Mucosa of descending colon (tissue), 3 donors: ENCODE data around the gene XRCC3. TPM values are rescaled to one million over a fixed set of nuclear protein-coding genes. Genes with fewer than 3 reads are reported as not detected.

Experiments used
- ATAC-seq: fragments of 200-7000 bp; cut with Tn5 transposase; one replicate; pipeline ENCODE4 v1.9.1; 2020; ENCODE audit warnings: mild to moderate bottlenecking, moderate library complexity
- DNase-seq, 3 donors: peaks; one replicate each; pipeline ENCODE4 v3.0.0-alpha.2; 2020
- H3K36me3 ChIP-seq: fragments of 200-600 bp; one replicate; pipeline ENCODE4 v1.8.0; 2021; ENCODE audit warnings: low read depth, mild to moderate bottlenecking
- H3K4me1 ChIP-seq: fragments of 200-600 bp; one replicate; pipeline ENCODE4 v1.8.0; 2021; ENCODE audit warnings: low read depth, mild to moderate bottlenecking
- H3K4me3 ChIP-seq: fragments of 200-600 bp; one replicate; pipeline ENCODE4 v1.8.0; 2021; ENCODE audit warnings: mild to moderate bottlenecking
- H3K9me3 ChIP-seq: fragments of 200-600 bp; one replicate; pipeline ENCODE4 v1.8.0; 2021; ENCODE audit warnings: mild to moderate bottlenecking
- CTCF ChIP-seq: fragments of 200-600 bp; IDR thresholded peaks from one replicate; pipeline ENCODE4 v1.8.0; 2022; ENCODE audit warnings: antibody characterized with exemption, mild to moderate bottlenecking
- intact Hi-C, 2 donors: fragments of 100-400 bp; cut with DNase I in 1 of 2; cut with micrococcal nuclease in 1 of 2; formaldehyde crosslinking; loops; one replicate each; pipeline versions ENCODE4 v1.11.0 to v1.11.1; 2022; cut with DNase I, micrococcal nuclease
- total RNA-seq, 3 donors: library from RNA; stranded (reverse); fragmentation: NEBNext Ultra II Directional in 2 of 3; extraction: Animal tissue kit (Norgen Biotek cat#: 25700) in 2 of 3; gene quantifications; one replicate each; pipeline versions ENCODE4 v1.2.1 to v1.2.4, GENCODE V29; 2021 to 2023
- donor health status: DM: no; HTN: no; CAD: no; lungs with moderate emphysema.
- donor health status: DM: no; HTN: no; CAD: no.
- donor health status: DM: no; HTN: yes; CAD: no.

XRCC3 gene
- total RNA-seq, 3 donors from 2014 or later = 7.7 to 17.8 (median 11.0) TPM

GRCh38 chr14:103745424-103745823, 30.2 kb upstream of the XRCC3 start:
- Histone ChIP-seq H3K4me1 (no peaks in the 10 kb centered on the region), H3K9me3 (no peaks in the 10 kb centered on the region), H3K4me3 (no peak overlapping the region), H3K36me3 (no peaks in the 10 kb centered on the region)
- intact Hi-C loops = no loop called here
- peak; percentile 74 for ATAC-seq
- no peak for TF ChIP-seq CTCF
- DNase-seq = no peak

GRCh38 chr14:103744621-103745395, 29.6 kb upstream of the XRCC3 start:
- no peak for TF ChIP-seq CTCF
- Histone ChIP-seq H3K4me1 (no peaks in the 10 kb centered on the region), H3K4me3 (no peak overlapping the region), H3K9me3 (no peaks in the 10 kb centered on the region), H3K36me3 (no peaks in the 10 kb centered on the region)
- intact Hi-C loops = no loop called here
- ATAC-seq = no peak
- no peak for DNase-seq

GRCh38 chr14:103743691-103744090, 28.4 kb upstream of the XRCC3 start:
- ATAC-seq (no peak), DNase-seq (no peak)
- Histone ChIP-seq H3K4me3 (no peak overlapping the region), H3K36me3 (no peaks in the 10 kb centered on the region), H3K4me1 (no peaks in the 10 kb centered on the region), H3K9me3 (no peaks in the 10 kb centered on the region)
- TF ChIP-seq CTCF = no peak
- intact Hi-C loops = no loop called here

- Histone ChIP-seq H3K4me3 (no peak overlapping the region), H3K4me1 (no peaks in the 10 kb centered on the region), H3K9me3 (no peaks in the 10 kb centered on the region), H3K36me3 (no peaks in the 10 kb centered on the region)
- ATAC-seq = no peak
- DNase-seq = no peak
- no peak for TF ChIP-seq CTCF
- intact Hi-C loops = no loop called here
These were observed 27.4 kb upstream of the XRCC3 start for GRCh38 chr14:103742499-103743255.

GRCh38 chr14:103741876-103742275, 26.6 kb upstream of the XRCC3 start:
- Histone ChIP-seq H3K36me3 (no peaks in the 10 kb centered on the region), H3K4me1 (no peaks in the 10 kb centered on the region), H3K9me3 (no peaks in the 10 kb centered on the region), H3K4me3 (no peak overlapping the region)
- intact Hi-C loops = no loop called here
- ATAC-seq = no peak
- no peak for TF ChIP-seq CTCF
- DNase-seq = no peak
